Measurements from ENCODE around the gene PACSIN2.
"Not testable (repeated sequence)": the region's sequence is repeated elsewhere in the genome, so short reads cannot be mapped to it uniquely, and the experiment has no call there.

Gene PACSIN2

DNA sequence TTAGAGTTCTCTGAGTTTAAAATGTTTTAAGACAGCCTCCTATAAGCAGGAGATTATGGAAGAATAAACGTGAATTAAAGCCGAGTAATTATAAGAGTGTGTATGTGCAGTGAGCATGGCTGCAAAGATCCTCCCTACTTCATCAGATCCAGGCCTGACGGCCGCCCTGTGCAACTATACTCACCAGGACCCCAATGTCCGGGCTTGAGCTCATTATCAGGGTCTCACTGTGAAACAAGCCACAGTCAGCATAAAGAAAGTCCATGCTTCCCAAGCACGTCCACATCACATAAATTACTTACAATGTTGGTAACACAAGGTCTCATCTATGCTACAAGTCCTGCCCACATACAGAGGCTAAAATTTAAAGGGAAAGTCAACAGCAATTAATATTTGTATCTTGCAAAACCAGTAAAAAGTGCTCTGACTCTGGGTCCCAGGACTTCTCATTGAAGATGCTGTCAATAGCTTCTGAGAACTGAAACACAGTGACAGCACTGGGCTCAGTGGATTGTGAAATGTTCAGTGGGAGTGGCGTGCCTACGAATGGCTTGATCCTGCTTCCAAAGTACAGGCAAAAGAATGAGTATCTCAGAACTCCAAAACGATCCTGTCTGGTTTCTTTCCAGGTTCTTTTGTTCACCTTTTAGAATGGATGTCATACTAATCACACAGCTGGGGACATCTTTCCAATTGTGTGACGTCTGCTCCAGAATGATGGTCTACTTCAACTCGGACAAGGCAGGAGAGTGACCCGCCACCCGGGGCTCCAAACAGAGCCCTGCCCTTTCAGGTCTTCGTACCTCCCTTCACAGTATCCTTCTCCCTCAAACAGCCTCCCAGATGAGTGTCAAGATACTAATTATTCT lies 85.7 kb downstream of the PACSIN2 start:
- peaks cover 68% of the 10 kb centered on the region for H3K79me2 ChIP-seq (ENCODE audit: control insufficient read depth, insufficient read depth, low read length, unreplicated experiment)
- no peaks in the 10 kb centered on the region for H3K36me3 ChIP-seq (ENCODE audit: insufficient read depth, low read length)
- no peak overlapping the region for H3K27ac ChIP-seq (ENCODE audit: low read depth, low read length)
- no peak overlapping the region for H2AFZ ChIP-seq (ENCODE audit: low read length, unreplicated experiment)
- no peak overlapping the region for H3K4me3 ChIP-seq (ENCODE audit: low read depth, low read length)
- H3K4me1 ChIP-seq (ENCODE audit: control insufficient read depth, insufficient read depth, low read length, unreplicated experiment), result peaks cover 46% of the 10 kb centered on the region
- no peaks in the 10 kb centered on the region for H3K27me3 ChIP-seq (ENCODE audit: insufficient read depth, low read length)

DNA sequence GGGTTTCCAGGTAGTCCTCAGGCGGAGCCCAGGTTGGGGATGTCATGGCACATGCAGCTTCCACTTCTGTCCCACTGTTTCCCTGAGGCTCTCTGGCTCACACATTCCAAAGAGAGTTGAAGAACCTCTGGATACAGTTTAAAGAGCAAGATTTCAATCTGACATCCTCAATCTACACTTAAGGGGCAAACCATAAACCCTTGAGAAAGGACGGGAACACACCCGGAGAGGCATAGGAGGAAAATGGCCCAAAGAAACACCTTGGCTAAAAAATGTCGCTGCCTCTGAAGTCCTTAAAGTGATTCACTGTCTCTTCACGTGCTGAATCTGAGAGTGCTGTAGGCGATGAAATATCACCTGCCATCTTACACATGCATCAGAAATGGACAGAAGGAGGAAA lies 87.0 kb downstream of the PACSIN2 start:
- Histone ChIP-seq H3K79me2 (ENCODE audit: control insufficient read depth, insufficient read depth, low read length, unreplicated experiment) (peaks cover 62% of the 10 kb centered on the region), H3K27me3 (ENCODE audit: insufficient read depth, low read length) (no peaks in the 10 kb centered on the region), H3K27ac (ENCODE audit: low read depth, low read length) (no peak overlapping the region), H2AFZ (ENCODE audit: low read length, unreplicated experiment) (no peak overlapping the region), H3K4me1 (ENCODE audit: control insufficient read depth, insufficient read depth, low read length, unreplicated experiment) (peaks cover 36% of the 10 kb centered on the region), H3K4me3 (ENCODE audit: low read depth, low read length) (no peak overlapping the region), H3K36me3 (ENCODE audit: insufficient read depth, low read length) (no peaks in the 10 kb centered on the region)

DNA sequence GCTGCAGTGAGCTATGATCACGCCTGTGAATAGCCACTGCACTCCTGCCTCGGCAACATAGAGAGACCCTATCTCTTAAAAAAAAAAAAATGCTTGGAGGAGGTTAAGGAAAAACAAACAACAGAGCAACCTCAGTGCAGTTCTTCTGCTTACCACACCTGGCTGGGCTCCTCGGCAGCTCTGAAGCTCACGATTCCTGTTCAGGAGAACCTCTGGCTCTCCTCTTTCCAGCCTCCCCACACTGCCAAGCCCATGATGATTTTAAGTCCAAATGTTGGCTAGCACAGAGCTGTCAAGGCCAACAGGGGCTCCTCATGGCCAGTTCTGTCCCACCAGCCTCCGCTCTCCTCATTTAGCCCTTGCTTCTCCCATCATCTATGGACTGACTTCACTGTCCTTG lies 88.2 kb downstream of the PACSIN2 start:
- H3K4me3 ChIP-seq (ENCODE audit: low read depth, low read length), result no peak overlapping the region
- H3K79me2 ChIP-seq (ENCODE audit: control insufficient read depth, insufficient read depth, low read length, unreplicated experiment), result peaks cover 59% of the 10 kb centered on the region
- H2AFZ ChIP-seq (ENCODE audit: low read length, unreplicated experiment), result no peak overlapping the region
- H3K4me1 ChIP-seq (ENCODE audit: control insufficient read depth, insufficient read depth, low read length, unreplicated experiment), result peaks cover 38% of the 10 kb centered on the region
- no peak overlapping the region for H3K27ac ChIP-seq (ENCODE audit: low read depth, low read length)
- H3K27me3 ChIP-seq (ENCODE audit: insufficient read depth, low read length), result no peaks in the 10 kb centered on the region
- H3K36me3 ChIP-seq (ENCODE audit: insufficient read depth, low read length), result no peaks in the 10 kb centered on the region

DNA sequence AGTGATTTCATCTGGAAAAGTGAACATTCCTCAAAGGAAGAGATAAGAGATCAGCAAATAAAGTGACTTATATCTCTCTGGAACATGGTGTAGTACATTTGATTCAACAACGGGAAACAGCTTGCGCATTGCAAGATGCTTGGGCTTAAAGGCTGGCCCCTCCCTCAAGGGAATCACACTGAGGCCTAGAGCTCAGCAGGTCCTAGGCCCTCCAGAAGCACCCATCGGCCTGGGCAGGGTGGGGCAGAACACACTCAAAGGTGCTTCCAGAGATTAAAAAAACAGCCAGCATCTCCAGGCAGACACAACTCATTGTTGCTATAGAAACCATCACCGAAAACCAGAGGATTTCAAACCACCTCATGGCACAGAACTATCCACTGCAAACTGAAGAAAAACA lies 88.8 kb downstream of the PACSIN2 start:
- no peak overlapping the region for H2AFZ ChIP-seq (ENCODE audit: low read length, unreplicated experiment)
- no peak overlapping the region for H3K4me3 ChIP-seq (ENCODE audit: low read depth, low read length)
- H3K36me3 ChIP-seq (ENCODE audit: insufficient read depth, low read length), result no peaks in the 10 kb centered on the region
- peaks cover 57% of the 10 kb centered on the region for H3K79me2 ChIP-seq (ENCODE audit: control insufficient read depth, insufficient read depth, low read length, unreplicated experiment)
- no peak overlapping the region for H3K27ac ChIP-seq (ENCODE audit: low read depth, low read length)
- peaks cover 38% of the 10 kb centered on the region for H3K4me1 ChIP-seq (ENCODE audit: control insufficient read depth, insufficient read depth, low read length, unreplicated experiment)
- H3K27me3 ChIP-seq (ENCODE audit: insufficient read depth, low read length), result no peaks in the 10 kb centered on the region

DNA sequence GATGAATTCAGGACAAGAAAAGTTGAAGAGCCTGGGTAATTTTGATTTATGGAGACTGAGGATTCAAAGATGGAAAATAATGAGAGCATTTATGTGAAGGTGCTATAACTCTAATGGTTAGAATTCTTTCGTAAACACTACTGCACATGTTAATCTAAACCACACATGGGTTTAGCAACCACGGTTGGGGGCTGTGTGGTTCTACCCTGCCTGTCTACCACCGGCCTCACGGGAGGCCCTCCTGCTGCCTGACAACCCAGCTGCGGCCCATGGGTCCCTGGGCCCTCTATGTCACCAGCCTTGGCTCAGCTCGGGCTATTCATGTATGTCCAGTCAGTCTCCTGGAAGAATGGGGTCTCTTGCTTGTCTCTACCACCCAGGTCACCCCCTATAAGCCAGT lies 89.4 kb downstream of the PACSIN2 start:
- no peaks in the 10 kb centered on the region for H3K27me3 ChIP-seq (ENCODE audit: insufficient read depth, low read length)
- H2AFZ ChIP-seq (ENCODE audit: low read length, unreplicated experiment), result no peak overlapping the region
- peaks cover 37% of the 10 kb centered on the region for H3K4me1 ChIP-seq (ENCODE audit: control insufficient read depth, insufficient read depth, low read length, unreplicated experiment)
- no peak overlapping the region for H3K4me3 ChIP-seq (ENCODE audit: low read depth, low read length)
- H3K36me3 ChIP-seq (ENCODE audit: insufficient read depth, low read length), result no peaks in the 10 kb centered on the region
- no peak overlapping the region for H3K27ac ChIP-seq (ENCODE audit: low read depth, low read length)
- H3K79me2 ChIP-seq (ENCODE audit: control insufficient read depth, insufficient read depth, low read length, unreplicated experiment), result peaks cover 52% of the 10 kb centered on the region

DNA sequence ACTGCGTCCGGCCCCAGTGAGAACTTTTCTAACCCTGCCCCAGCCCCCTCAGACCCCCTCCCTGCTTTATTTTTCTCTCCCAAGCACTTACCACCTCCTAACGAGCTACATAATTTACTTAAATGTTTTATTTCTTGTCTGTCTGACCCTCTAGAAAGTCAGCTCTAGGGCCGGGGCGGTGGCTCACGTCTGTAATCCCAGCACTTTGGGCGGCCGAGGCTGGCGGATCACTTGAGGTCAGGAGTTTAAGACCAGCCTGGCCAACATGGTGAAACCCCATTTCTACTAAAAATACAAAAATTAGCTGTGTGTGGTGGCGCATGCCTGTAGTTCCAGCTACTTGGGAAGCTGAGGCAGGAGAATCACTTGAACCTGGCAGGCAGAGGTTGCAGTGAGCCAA lies 89.9 kb downstream of the PACSIN2 start:
- not testable (repeated sequence) for H3K27ac ChIP-seq (ENCODE audit: low read depth, low read length); H3K4me3 ChIP-seq (ENCODE audit: low read depth, low read length); H2AFZ ChIP-seq (ENCODE audit: low read length, unreplicated experiment); H3K36me3 ChIP-seq (ENCODE audit: insufficient read depth, low read length); H3K27me3 ChIP-seq (ENCODE audit: insufficient read depth, low read length)
- H3K79me2 ChIP-seq (ENCODE audit: control insufficient read depth, insufficient read depth, low read length, unreplicated experiment), result peaks cover 50% of the 10 kb centered on the region
- peaks cover 37% of the 10 kb centered on the region for H3K4me1 ChIP-seq (ENCODE audit: control insufficient read depth, insufficient read depth, low read length, unreplicated experiment)

DNA sequence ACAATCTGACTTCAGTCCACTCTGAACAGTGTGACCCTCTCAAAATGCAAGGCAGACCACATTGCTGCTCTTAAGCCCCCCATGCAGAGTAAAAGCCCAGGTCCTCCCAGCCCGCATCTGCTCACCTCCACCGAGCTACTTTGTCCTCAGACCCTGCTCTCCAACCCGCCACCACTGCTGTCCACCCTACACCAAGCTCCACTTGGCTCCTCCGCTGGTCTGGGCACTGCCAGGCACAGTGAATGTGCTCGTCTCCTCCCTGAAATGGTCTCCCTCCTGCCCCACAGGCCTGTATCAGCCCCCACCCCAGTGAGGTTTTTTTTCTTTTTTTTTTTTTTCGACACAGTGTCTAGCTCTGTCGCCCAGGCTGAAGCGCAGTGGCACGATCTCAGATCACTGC lies 90.5 kb downstream of the PACSIN2 start:
- H3K36me3 ChIP-seq (ENCODE audit: insufficient read depth, low read length), result no peaks in the 10 kb centered on the region
- H3K27me3 ChIP-seq (ENCODE audit: insufficient read depth, low read length), result no peaks in the 10 kb centered on the region
- no peak overlapping the region for H3K27ac ChIP-seq (ENCODE audit: low read depth, low read length)
- H3K79me2 ChIP-seq (ENCODE audit: control insufficient read depth, insufficient read depth, low read length, unreplicated experiment), result peaks cover 44% of the 10 kb centered on the region
- no peak overlapping the region for H3K4me3 ChIP-seq (ENCODE audit: low read depth, low read length)
- H2AFZ ChIP-seq (ENCODE audit: low read length, unreplicated experiment), result no peak overlapping the region
- H3K4me1 ChIP-seq (ENCODE audit: control insufficient read depth, insufficient read depth, low read length, unreplicated experiment), result peaks cover 34% of the 10 kb centered on the region

DNA sequence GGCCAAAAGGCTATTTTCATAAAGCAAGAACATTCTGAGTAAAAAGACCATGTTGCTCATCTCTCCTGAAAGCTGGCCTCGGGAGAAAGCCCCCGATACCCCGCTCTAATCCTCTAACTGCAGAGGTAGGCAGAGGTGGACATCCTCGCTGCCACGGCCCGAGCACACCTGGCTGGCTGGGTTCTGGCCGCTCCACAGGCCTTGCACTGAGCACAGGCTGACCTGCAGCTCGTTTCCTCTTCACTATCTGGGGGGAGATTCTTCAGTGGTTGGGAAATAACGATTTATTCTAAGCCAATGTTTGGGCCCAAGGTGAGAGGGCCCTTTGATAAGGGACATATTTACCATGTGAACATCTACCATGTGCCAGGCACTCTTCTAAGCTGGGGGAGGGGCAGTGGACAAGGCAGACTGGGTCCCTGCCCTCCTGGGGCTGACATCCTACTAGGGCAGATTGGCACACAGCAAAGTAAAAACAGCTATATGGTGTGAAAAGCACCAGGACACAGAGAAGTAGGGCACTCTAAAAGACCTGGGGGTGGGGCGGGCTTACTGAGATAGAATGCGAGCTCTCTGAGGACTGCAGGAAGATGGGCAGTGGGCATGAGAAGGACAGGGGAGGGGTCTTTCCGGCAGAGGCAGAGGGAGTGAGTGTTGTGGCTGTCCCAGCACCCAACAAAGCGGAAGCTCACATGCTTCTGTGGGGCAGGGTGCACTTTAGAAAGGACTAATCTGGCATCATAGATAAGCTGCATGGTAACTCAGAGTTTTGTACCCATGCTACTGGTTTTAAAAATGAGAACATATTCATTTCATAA lies 92.4 kb downstream of the PACSIN2 start:
- no peaks in the 10 kb centered on the region for H3K36me3 ChIP-seq (ENCODE audit: insufficient read depth, low read length)
- H3K79me2 ChIP-seq (ENCODE audit: control insufficient read depth, insufficient read depth, low read length, unreplicated experiment), result peaks cover 31% of the 10 kb centered on the region
- no peak overlapping the region for H3K4me3 ChIP-seq (ENCODE audit: low read depth, low read length)
- H3K27ac ChIP-seq (ENCODE audit: low read depth, low read length), result peak overlapping the region; percentile 79
- H2AFZ ChIP-seq (ENCODE audit: low read length, unreplicated experiment), result no peak overlapping the region
- H3K4me1 ChIP-seq (ENCODE audit: control insufficient read depth, insufficient read depth, low read length, unreplicated experiment), result peaks cover 37% of the 10 kb centered on the region
- H3K27me3 ChIP-seq (ENCODE audit: insufficient read depth, low read length), result no peaks in the 10 kb centered on the region

DNA sequence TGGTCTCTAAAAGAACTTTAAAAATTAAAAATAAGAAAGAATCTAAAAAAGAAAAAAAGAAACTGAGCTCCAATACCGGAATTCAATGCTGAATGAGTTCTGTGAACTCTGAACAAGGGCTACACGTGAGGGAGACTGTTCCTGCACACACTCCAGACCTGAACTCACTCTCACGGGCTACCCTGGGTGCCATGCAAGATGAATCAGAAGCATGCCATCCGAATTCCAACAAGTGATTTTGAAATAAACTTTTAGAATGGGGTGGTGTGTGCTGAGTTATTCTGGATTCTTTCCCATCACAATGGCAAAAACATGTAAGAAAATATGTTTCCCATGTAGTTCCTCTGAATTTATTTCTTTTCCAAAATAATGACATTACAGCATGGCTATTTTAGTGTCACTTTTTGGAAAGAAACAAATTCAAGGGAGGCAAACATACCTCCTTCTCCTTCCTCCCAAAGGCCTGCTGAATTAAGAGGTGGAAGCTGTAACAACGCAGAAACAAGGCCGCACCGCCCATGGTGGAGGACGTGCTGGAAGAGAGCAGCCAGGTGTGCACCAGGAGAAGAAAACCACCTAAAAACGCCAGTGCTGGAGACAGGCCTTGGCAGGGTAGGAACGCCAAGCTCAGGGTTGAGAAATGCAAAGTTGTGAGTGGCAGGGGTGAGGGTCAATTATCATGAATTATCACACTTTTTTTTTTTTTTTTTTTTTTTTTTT lies 94.7 kb downstream of the PACSIN2 start:
- H3K4me3 ChIP-seq (ENCODE audit: low read depth, low read length), result no peak overlapping the region
- no peaks in the 10 kb centered on the region for H3K36me3 ChIP-seq (ENCODE audit: insufficient read depth, low read length)
- peaks cover 30% of the 10 kb centered on the region for H3K79me2 ChIP-seq (ENCODE audit: control insufficient read depth, insufficient read depth, low read length, unreplicated experiment)
- no peaks in the 10 kb centered on the region for H3K27me3 ChIP-seq (ENCODE audit: insufficient read depth, low read length)
- H3K4me1 ChIP-seq (ENCODE audit: control insufficient read depth, insufficient read depth, low read length, unreplicated experiment), result peaks cover 37% of the 10 kb centered on the region
- no peak overlapping the region for H2AFZ ChIP-seq (ENCODE audit: low read length, unreplicated experiment)
- H3K27ac ChIP-seq (ENCODE audit: low read depth, low read length), result peak overlapping the region; percentile 76

DNA sequence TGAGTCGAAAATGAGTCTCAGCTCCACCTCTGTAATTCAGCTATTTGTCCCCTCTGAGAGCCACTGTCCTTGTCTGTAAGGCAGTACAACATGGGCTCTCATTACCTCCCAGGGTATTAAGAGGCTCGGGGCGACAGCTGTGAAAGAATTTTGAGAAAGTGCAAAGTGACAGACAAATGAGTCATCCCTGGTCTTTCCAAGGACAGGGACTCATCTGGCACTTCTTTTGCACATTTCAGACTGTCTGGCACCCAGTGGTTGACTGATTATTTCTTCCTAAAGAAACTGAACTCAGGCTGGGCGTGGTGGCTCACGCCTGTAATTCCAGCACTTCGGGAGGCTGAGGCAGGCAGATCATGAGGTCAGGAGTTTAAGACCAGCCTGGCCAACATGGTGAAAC lies 95.8 kb downstream of the PACSIN2 start:
- H3K79me2 ChIP-seq (ENCODE audit: control insufficient read depth, insufficient read depth, low read length, unreplicated experiment), result peaks cover 37% of the 10 kb centered on the region
- H3K27me3 ChIP-seq (ENCODE audit: insufficient read depth, low read length), result no peaks in the 10 kb centered on the region
- H2AFZ ChIP-seq (ENCODE audit: low read length, unreplicated experiment), result no peak overlapping the region
- no peaks in the 10 kb centered on the region for H3K36me3 ChIP-seq (ENCODE audit: insufficient read depth, low read length)
- peak overlapping the region; percentile 31; the same call in 1 of the 2 replicates for H3K27ac ChIP-seq (ENCODE audit: low read depth, low read length)
- H3K4me3 ChIP-seq (ENCODE audit: low read depth, low read length), result no peak overlapping the region
- H3K4me1 ChIP-seq (ENCODE audit: control insufficient read depth, insufficient read depth, low read length, unreplicated experiment), result peaks cover 37% of the 10 kb centered on the region

Measured in ACC112 (cell line).